Large intestine (tissue), 3 donors: ENCODE data around the gene BET1L. TPM values are rescaled to one million over a fixed set of nuclear protein-coding genes. Genes with fewer than 3 reads are reported as not detected.

Experiments
- DNase-seq, 2 donors: peaks; one replicate each; pipeline versions ENCODE4 v3.0.0 to v3.0.0-alpha.2; 2013
- H3K27ac ChIP-seq: one replicate; pipeline ENCODE4 v1.5.1; 2013; ENCODE audit warnings: low read length
- H3K27me3 ChIP-seq: 2 replicates; pipeline ENCODE4 v1.6.1; 2013; ENCODE audit warnings: low read length; ENCODE audit not compliant: control insufficient read depth, insufficient read depth
- H3K36me3 ChIP-seq: 2 replicates; pipeline ENCODE4 v1.6.1; 2013; ENCODE audit warnings: low read length; ENCODE audit not compliant: control insufficient read depth, insufficient read depth
- H3K4me1 ChIP-seq: one replicate; pipeline ENCODE4 v1.6.1; 2013; ENCODE audit warnings: low read length; ENCODE audit not compliant: control insufficient read depth, insufficient read depth
- H3K4me3 ChIP-seq: one replicate; pipeline ENCODE4 v1.5.1; 2013; ENCODE audit warnings: low read length
- H3K9me3 ChIP-seq: one replicate; pipeline ENCODE4 v1.6.1; 2013; ENCODE audit warnings: mild to moderate bottlenecking, low read depth, low read length, moderate library complexity; ENCODE audit not compliant: control insufficient read depth
- WGBS: methylation state at CpG from one replicate; pipeline ENCODE4 v1.1.5; 2013; ENCODE audit warnings: low lambda C conversion rate; ENCODE audit not compliant: insufficient coverage; 5-methylcytosine and 5-hydroxymethylcytosine counted together
- polyA plus RNA-seq: library from polyadenylated mRNA; unstranded; fragments of 120-200 nt; gene quantifications from one replicate; pipeline ENCODE4 v1.2.1, GENCODE V29; 2013

The BET1L gene
- polyA plus RNA-seq, 1 donor = 51.2 TPM

- no peak overlapping the region for H3K4me3 ChIP-seq
- H3K4me1 ChIP-seq = no peaks in the 10 kb centered on the region
- peaks cover 2% of the 10 kb centered on the region for H3K9me3 ChIP-seq
- H3K27me3 ChIP-seq = no peaks in the 10 kb centered on the region
- H3K36me3 ChIP-seq = peaks cover 26% of the 10 kb centered on the region
- 83% methylated on average over 1 of the region's 20 CpGs for WGBS
- H3K27ac ChIP-seq = no peak overlapping the region
- no peak for DNase-seq
These were observed 25.8 kb upstream of the BET1L start for GRCh38 chr11:232783-233565.

DNA sequence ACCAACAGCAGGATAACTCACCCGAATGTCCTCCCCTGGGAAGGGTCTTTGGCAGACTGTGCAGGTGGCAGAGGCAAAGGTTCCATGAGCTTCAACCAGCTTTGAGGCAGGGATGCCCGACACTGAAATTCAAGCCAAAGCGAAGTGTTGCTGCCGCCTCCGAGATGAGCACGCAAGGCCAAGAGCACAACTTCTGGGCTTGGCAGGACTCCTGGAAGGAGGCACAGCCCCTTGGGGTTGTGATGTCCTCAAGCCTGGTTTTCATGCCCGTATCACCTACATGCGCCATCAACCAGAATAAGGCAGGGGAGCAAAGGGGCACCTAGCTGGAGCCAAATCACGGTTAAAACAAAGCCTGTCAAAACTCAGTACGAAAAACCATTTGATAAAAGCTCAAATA, 23.2 kb upstream of the BET1L start:
- no peak overlapping the region for H3K4me3 ChIP-seq
- H3K27ac ChIP-seq = no peak overlapping the region
- WGBS = no CpG with 5 or more reads among the region's 10 CpGs
- DNase-seq = no peak
- peaks cover 26% of the 10 kb centered on the region for H3K36me3 ChIP-seq
- H3K9me3 ChIP-seq = no peaks in the 10 kb centered on the region
- no peaks in the 10 kb centered on the region for H3K4me1 ChIP-seq
- no peaks in the 10 kb centered on the region for H3K27me3 ChIP-seq

DNA sequence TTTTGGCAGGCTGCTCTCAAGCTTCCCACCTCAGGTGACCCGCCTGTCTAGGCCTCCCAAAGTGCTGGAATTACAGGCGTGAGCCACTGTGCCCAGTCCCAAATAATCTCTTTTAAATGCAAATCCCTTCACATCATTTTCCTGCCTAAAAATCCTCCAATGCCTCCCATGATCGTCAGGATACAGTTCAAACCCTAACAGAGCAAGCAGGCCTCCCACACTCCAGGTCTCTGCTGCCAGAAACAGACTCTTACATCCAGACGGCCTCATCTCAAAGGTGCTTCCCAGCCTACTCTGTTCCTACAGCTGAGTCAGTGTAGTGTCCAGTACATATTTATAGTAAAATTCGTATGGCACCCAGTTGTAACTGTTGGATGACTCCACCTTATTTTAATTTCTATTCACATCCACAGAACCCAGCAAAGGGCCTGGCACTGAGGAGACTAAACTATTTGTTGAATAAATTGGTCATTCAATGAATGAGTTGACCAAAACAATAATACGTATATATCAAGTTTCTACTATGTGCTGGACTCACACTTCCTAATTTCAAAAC, 20.7 kb upstream of the BET1L start:
- no peak for DNase-seq
- peaks cover 39% of the 10 kb centered on the region for H3K36me3 ChIP-seq
- no peaks in the 10 kb centered on the region for H3K4me1 ChIP-seq
- 100% methylated on average over 1 of the region's 6 CpGs for WGBS
- H3K4me3 ChIP-seq = no peak overlapping the region
- no peaks in the 10 kb centered on the region for H3K9me3 ChIP-seq
- H3K27ac ChIP-seq = no peak overlapping the region
- H3K27me3 ChIP-seq = no peaks in the 10 kb centered on the region

- no peak overlapping the region for H3K27ac ChIP-seq
- H3K27me3 ChIP-seq = no peaks in the 10 kb centered on the region
- H3K9me3 ChIP-seq = no peaks in the 10 kb centered on the region
- no peak for DNase-seq
- H3K4me3 ChIP-seq = no peak overlapping the region
- peaks cover 43% of the 10 kb centered on the region for H3K36me3 ChIP-seq
- WGBS = no CpG with 5 or more reads among the region's 10 CpGs
- no peaks in the 10 kb centered on the region for H3K4me1 ChIP-seq
These were observed 18.7 kb upstream of the BET1L start for GRCh38 chr11:225734-226453.

DNA sequence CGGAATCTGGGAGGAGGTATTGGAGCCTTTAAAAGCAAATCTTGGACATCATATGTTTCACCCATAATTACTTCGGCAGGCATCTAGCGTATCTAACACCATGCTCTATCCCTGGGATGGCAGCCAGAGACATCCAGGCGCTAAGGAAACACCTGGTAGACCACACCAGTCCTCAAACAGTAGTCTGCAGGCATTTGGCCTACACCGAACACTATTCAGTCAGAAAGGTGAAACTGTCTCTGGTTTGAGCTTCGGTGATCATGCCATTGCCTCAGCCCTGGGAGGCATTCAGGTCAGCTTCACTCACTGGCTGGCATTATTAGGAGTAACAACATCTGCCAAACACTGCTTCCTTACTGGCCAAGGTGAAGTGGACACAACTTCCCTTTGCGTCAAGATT, 17.2 kb upstream of the BET1L start:
- DNase-seq = no peak
- Histone ChIP-seq H3K4me3 (no peak overlapping the region), H3K4me1 (no peaks in the 10 kb centered on the region), H3K27me3 (no peaks in the 10 kb centered on the region), H3K9me3 (no peaks in the 10 kb centered on the region), H3K27ac (no peak overlapping the region), H3K36me3 (peaks cover 33% of the 10 kb centered on the region)
- WGBS = no CpG with 5 or more reads among the region's 7 CpGs

DNA sequence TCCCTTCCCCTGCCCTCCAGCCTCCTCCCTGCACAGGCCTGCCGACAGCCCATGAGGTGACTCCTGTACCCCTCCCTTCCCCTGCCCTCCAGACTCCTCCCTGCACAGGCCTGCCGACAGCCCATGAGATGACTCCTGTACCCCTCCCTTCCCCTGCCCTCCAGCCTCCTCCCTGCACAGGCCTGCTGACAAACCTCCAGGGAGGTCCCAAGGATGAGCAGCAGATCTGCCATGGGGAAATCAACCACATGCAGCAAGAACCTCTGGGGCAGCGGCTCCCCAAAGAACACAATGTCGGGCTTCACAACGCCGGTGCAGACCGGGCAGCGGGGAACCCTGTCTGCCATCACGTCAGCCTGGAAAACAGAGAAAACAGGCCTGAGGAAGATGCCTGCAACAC, 16.7 kb upstream of the BET1L start:
- Histone ChIP-seq H3K27me3 (no peaks in the 10 kb centered on the region), H3K9me3 (no peaks in the 10 kb centered on the region), H3K4me1 (no peaks in the 10 kb centered on the region), H3K36me3 (peaks cover 33% of the 10 kb centered on the region), H3K27ac (no peak overlapping the region), H3K4me3 (no peak overlapping the region)
- WGBS = no CpG with 5 or more reads among the region's 9 CpGs
- no peak for DNase-seq

- no CpG with 5 or more reads among the region's 16 CpGs for WGBS
- Histone ChIP-seq H3K4me1 (no peaks in the 10 kb centered on the region), H3K27me3 (no peaks in the 10 kb centered on the region), H3K4me3 (no peak overlapping the region), H3K9me3 (no peaks in the 10 kb centered on the region), H3K36me3 (peaks cover 39% of the 10 kb centered on the region), H3K27ac (no peak overlapping the region)
- DNase-seq = no peak
These were observed 16.0 kb upstream of the BET1L start for GRCh38 chr11:223026-223789.

DNA sequence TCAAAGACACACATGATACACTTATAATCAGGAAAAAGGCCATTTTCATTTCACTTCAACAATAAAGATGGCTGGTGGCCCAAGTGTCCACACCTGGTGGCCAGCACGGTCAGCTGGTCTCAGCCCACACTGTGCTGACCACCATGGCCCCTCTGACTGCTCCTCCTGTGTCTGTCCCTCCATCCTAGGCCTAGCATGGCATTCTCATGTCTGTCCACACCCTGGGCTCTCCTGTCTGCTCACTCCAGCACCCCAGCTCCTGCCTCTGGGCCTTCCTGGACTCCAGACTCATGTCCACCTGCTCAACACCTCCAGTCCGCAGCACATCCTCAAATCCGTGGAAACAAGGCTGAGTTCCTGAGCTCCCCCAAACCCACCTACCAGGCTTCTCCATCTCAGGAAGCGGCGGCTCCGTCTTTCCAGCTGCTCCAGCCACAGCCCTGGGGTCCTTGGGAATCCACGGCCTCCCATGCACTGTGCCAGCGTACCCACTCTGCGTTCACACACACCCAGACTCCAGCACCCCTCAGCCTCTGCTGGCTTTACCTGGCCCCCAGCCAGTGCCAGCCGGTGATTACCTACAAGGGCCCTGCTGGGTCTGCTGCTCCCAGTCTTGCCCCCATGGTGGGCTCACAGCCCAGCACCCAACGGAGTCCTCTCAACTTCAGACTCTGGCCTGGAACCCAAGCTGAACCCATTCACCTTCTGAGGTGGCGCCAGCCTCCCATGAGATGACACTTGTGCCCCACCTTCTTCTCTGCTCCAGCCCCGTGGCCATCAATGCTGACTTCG, 15.0 kb upstream of the BET1L start:
- Histone ChIP-seq H3K4me1 (no peaks in the 10 kb centered on the region), H3K4me3 (no peak overlapping the region), H3K36me3 (peaks cover 45% of the 10 kb centered on the region), H3K27me3 (no peaks in the 10 kb centered on the region), H3K9me3 (no peaks in the 10 kb centered on the region), H3K27ac (no peak overlapping the region)
- no peak for DNase-seq
- WGBS = no CpG with 5 or more reads among the region's 14 CpGs

GRCh38 chr11:221539-221938, 14.3 kb upstream of the BET1L start:
- Histone ChIP-seq H3K9me3 (no peaks in the 10 kb centered on the region), H3K27ac (no peak overlapping the region), H3K36me3 (peaks cover 47% of the 10 kb centered on the region), H3K4me1 (no peaks in the 10 kb centered on the region), H3K27me3 (no peaks in the 10 kb centered on the region), H3K4me3 (no peak overlapping the region)
- no peak for DNase-seq
- WGBS = 100% methylated on average over 2 of the region's 7 CpGs
